Right atrium auricular region (tissue), 2 donors: ENCODE measurements around the gene OR2A42. TPM values are rescaled to one million over a fixed set of nuclear protein-coding genes. Genes with fewer than 3 reads are reported as not detected.
"Not testable (repeated sequence)": the region's sequence is repeated elsewhere in the genome, so short reads cannot be mapped to it uniquely, and the experiment has no call there.

Source experiments
- DNase-seq: peaks from one replicate; pipeline ENCODE4 v3.0.0-alpha.2; 2019; ENCODE audit warnings: low spot score
- H3K27ac ChIP-seq, 2 donors: fragments of 200-600 bp; sonication (generic); 1 replicate in 1 of 2; 2 replicates in 1 of 2; pipeline ENCODE4 v1.5.1; 2016 to 2019
- H3K27me3 ChIP-seq, 2 donors: fragments of 200-600 bp; sonication (generic); one replicate each; pipeline versions ENCODE4 v1.5.1 to v1.6.0; 2017 to 2019
- H3K36me3 ChIP-seq: fragments of 200-600 bp; sonication (generic); one replicate; pipeline ENCODE4 v1.5.1; 2016
- H3K4me1 ChIP-seq, 2 donors: fragments of 200-600 bp; sonication (generic); one replicate each; pipeline versions ENCODE4 v1.5.1 to v1.6.0; 2017 to 2019
- H3K4me3 ChIP-seq, 2 donors: fragments of 200-600 bp; sonication (generic); 1 replicate in 1 of 2; 2 replicates in 1 of 2; pipeline ENCODE4 v1.5.1; 2017 to 2019; ENCODE audit warnings: mild to moderate bottlenecking in 1 of 2, moderate library complexity in 1 of 2
- H3K9me3 ChIP-seq, 2 donors: fragments of 200-600 bp; sonication (generic); one replicate each; pipeline ENCODE4 v1.5.1; 2019
- total RNA-seq, 2 donors: library from RNA; depleted of rRNA; stranded (reverse); fragments of >200 nt; gene quantifications; one replicate each; pipeline ENCODE4 v1.1.0, GENCODE V29; 2016

Gene OR2A42
- total RNA-seq, 2 donors from 2014 or later = 0.11 to 0.39 TPM

GRCh38 chr7:144217200-144217599, 22.2 kb downstream of the OR2A42 start:
- not testable (repeated sequence) for DNase-seq, H3K4me3 ChIP-seq, H3K4me1 ChIP-seq, H3K9me3 ChIP-seq, H3K27me3 ChIP-seq, H3K36me3 ChIP-seq, H3K27ac ChIP-seq

- H3K27ac ChIP-seq, H3K4me1 ChIP-seq, DNase-seq, H3K9me3 ChIP-seq, H3K4me3 ChIP-seq, H3K36me3 ChIP-seq, H3K27me3 ChIP-seq: not testable (repeated sequence)
Measured at GRCh38 chr7:144205306-144205705, 34.1 kb downstream of the OR2A42 start.

GRCh38 chr7:144203086-144203485, 36.3 kb downstream of the OR2A42 start:
- not testable (repeated sequence) for DNase-seq, H3K9me3 ChIP-seq, H3K27me3 ChIP-seq, H3K27ac ChIP-seq, H3K4me3 ChIP-seq, H3K36me3 ChIP-seq, H3K4me1 ChIP-seq

- H3K9me3 ChIP-seq, H3K27ac ChIP-seq, DNase-seq, H3K4me1 ChIP-seq, H3K36me3 ChIP-seq, H3K4me3 ChIP-seq, H3K27me3 ChIP-seq: not testable (repeated sequence)
Measured at GRCh38 chr7:144201978-144202377, 37.4 kb downstream of the OR2A42 start.

GRCh38 chr7:144198934-144199333, 40.5 kb downstream of the OR2A42 start:
- DNase-seq, H3K4me3 ChIP-seq, H3K36me3 ChIP-seq, H3K27me3 ChIP-seq, H3K4me1 ChIP-seq, H3K9me3 ChIP-seq, H3K27ac ChIP-seq: not testable (repeated sequence)

GRCh38 chr7:144195212-144195872, 44.1 kb downstream of the OR2A42 start, which contains the start of gene ARHGEF35:
ARHGEF35 (minus strand) TSS chr7:144195833; CDS start chr7:144188383, 7,450 bp downstream.
- H3K4me3 ChIP-seq, H3K27ac ChIP-seq: not testable (repeated sequence)

GRCh38 chr7:144194453-144194852, 45.0 kb downstream of the OR2A42 start:
- not testable (repeated sequence) for H3K4me1 ChIP-seq, H3K9me3 ChIP-seq, H3K27me3 ChIP-seq, H3K4me3 ChIP-seq, H3K27ac ChIP-seq, DNase-seq, H3K36me3 ChIP-seq

More at GRCh38 chr7:144195212-144195872, 44.1 kb downstream of the OR2A42 start, which contains the start of gene ARHGEF35:
- H3K36me3 ChIP-seq, DNase-seq, H3K27me3 ChIP-seq, H3K4me1 ChIP-seq, H3K9me3 ChIP-seq: not testable (repeated sequence)

GRCh38 chr7:144193782-144194181, 45.6 kb downstream of the OR2A42 start:
- not testable (repeated sequence) for H3K27ac ChIP-seq, H3K4me3 ChIP-seq, H3K27me3 ChIP-seq, DNase-seq, H3K36me3 ChIP-seq, H3K9me3 ChIP-seq, H3K4me1 ChIP-seq

GRCh38 chr7:144188578-144189171, 50.7 kb downstream of the OR2A42 start:
- not testable (repeated sequence) for H3K4me1 ChIP-seq, H3K27me3 ChIP-seq, H3K27ac ChIP-seq, H3K4me3 ChIP-seq, H3K36me3 ChIP-seq, H3K9me3 ChIP-seq, DNase-seq

GRCh38 chr7:144187848-144188247, 51.6 kb downstream of the OR2A42 start:
- H3K36me3 ChIP-seq, H3K27me3 ChIP-seq, H3K27ac ChIP-seq, DNase-seq, H3K9me3 ChIP-seq, H3K4me1 ChIP-seq, H3K4me3 ChIP-seq: not testable (repeated sequence)

GRCh38 chr7:144183166-144183565, 56.2 kb downstream of the OR2A42 start, which contains the start of gene CTAGE4:
CTAGE4 (plus strand) TSS chr7:144183466; CDS start chr7:144183504, 38 bp downstream.
- H3K27me3 ChIP-seq, H3K4me3 ChIP-seq, H3K9me3 ChIP-seq, H3K36me3 ChIP-seq, H3K4me1 ChIP-seq, DNase-seq, H3K27ac ChIP-seq: not testable (repeated sequence)

GRCh38 chr7:144179165-144179479, 60.3 kb downstream of the OR2A42 start:
- H3K4me3 ChIP-seq, H3K27ac ChIP-seq, H3K27me3 ChIP-seq, H3K36me3 ChIP-seq, DNase-seq, H3K4me1 ChIP-seq, H3K9me3 ChIP-seq: not testable (repeated sequence)
